HG03439 (cell line): ENCODE results near the gene ELK1.

Experiments
- ATAC-seq: cut with Tn5 transposase; IDR thresholded peaks from one replicate; pipeline ENCODE4 v1.9.1; 2021; ENCODE audit warnings: mild to moderate bottlenecking, moderate library complexity; ENCODE audit not compliant: unreplicated experiment

Gene ELK1

GRCh38 chrX:47645530-47645929 is 4.8 kb downstream of the ELK1 start:
- ATAC-seq: no peak

- ATAC-seq: no peak
These were observed 5.7 kb downstream of the ELK1 start for GRCh38 chrX:47644557-47645091.

GRCh38 chrX:47643926-47644325 is 6.4 kb downstream of the ELK1 start:
- ATAC-seq: no peak

DNA sequence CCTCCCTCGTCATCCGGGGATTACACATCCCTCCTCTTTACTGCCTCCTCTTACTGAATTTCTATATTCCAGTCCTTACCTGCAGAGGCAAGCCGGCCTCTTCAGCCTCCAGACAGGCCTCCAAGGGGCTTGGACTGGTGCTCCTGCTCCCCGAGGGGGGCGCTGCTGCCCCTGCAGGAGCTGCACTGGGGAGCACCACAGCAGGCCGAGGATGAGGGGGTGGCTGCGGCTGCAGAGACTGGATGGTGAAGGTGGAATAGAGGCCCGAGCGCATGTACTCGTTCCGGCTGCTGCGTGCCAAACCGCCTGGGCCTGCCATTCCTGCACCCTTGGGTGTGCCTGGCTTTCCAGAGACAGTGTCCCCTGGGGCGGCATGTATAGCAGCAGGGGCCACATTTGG is 11.5 kb downstream of the ELK1 start:
- ATAC-seq: no peak

- ATAC-seq: no peak
These were observed 12.7 kb downstream of the ELK1 start for GRCh38 chrX:47637546-47638195.

DNA sequence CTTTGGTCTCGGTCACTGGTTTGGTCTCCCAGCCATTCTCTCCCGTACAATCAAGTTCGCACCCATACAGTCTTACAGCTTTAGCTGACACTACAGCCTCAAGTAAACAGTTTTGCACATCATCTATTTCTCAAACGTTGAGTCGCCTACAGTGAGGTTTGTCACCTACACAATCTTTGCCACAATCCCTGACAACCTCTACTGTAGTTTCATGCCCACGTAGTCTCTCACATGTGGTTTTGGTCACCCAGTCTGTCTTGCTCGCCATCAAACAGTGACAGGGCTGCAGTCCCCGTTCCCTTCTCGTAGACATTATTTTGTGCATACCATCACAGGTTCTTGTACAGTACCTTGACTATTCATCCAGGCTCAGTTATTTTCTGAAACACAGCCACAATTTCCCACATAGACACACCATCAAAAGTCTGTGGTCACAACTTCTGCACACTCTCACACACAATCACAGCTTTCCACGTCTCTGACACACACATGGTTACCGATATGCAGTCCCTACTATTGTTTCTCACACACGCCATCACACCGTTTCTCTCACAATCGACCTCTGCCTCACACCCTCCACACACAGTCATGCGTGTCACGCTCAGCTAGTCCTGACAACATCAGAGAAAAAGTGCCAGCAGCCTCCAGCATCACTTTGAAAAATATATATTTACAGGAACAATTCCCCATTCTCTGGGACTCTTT is 15.3 kb downstream of the ELK1 start:
- no peak for ATAC-seq

GRCh38 chrX:47633689-47634590 is 16.4 kb downstream of the ELK1 start:
- ATAC-seq: no peak

DNA sequence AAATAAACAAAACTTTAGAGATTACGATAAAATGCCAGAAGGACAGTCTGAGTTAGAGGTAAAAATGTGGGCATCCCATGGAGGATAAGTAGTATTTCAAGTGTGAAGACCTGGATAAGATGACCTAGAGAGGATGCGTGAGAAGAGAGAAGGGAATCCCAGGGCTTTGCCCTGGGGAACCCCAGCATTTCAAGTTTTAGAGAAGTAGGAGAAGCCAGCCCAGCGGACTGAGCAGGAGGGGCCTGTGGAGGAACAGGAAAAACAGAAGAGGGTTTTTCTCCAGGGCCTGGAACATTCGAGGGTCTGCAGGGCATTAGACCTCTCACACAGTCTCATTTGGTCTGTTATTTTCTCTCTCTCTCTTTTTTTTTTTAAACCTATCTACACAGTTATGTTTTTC is 17.7 kb downstream of the ELK1 start:
- no peak for ATAC-seq

GRCh38 chrX:47631676-47632075 is 18.7 kb downstream of the ELK1 start:
- ATAC-seq: no peak

DNA sequence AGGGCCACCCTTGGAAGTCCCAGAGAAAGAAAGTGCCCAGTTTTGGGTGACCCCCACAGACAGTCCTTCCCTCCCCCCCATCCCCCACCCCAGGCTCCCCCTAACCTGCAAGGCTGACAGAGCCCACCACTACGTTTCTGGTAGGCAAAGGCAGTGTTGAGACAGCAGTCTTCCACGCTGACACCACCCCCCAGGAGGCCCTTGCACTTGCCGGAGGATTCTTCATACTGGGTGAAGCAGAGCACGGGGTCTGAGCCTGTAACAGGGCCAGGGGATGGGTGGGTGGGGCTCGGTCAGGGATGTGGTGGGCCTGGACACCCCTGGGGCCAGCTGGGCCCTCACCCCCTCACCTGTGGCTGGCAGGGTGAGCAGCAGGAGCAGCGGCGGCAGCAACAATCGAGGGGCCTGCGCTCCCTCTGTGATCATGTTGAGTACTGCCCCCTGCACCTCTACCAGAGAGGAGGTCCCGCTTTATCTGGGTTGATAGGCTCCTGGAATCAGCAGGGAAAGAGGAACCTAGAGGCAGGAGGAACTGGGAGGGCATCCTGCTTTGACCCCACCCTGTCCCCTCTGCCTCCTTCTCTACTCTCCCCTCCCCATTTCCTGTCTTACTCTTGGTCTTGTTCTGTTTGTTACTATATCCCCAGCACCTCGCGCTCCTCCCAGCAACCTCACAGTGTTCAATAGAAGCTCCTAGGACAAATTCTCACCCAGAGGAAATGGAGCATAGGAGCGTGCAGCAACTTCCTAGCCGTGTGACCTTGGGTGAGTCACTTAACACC is 20.8 kb downstream of the ELK1 start, which contains the start of gene CFP:
CFP (minus strand) TSS at position 512 of the 782 bp plus-strand sequence; CDS start at position 426, 86 bp downstream.
- ATAC-seq: no peak

DNA sequence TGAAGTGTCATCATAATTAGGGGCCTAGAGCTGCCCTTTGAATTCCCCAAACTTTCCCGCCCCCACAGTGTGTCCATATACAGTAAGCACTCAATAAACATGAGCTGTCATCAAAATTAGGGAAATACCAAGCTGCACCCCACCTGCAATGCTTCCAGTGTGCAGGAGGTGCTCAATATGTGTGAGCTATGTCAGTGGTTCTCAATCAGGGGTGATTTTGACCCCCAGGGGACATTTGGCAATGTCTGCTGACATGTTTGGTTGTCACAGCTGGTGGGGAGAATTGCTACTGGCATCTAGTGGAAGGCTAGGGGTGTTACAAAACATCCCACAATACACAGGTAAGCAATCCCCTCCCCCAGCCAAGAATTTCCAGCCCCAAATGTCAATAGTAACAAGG is 21.4 kb downstream of the ELK1 start:
- ATAC-seq: no peak

DNA sequence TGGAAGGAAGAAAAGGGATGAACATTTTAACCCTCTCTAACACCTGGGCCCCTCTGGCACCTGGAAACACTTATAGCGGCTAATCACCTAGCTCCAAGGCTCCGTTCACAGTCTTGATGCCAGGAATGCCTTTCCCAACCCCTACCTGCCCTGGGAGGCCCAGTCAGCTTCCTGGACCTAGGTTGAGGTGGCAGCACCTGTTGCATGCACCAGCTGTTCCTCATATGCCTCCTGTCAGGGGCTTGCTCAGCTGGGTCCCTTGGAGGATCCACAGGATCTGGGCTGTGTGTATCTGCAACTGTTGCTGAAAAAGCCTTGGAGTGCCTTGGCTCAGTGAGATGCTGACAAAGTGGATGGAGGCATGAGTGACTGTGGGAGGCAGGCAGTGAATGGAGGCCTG is 25.0 kb downstream of the ELK1 start:
- no peak for ATAC-seq

DNA sequence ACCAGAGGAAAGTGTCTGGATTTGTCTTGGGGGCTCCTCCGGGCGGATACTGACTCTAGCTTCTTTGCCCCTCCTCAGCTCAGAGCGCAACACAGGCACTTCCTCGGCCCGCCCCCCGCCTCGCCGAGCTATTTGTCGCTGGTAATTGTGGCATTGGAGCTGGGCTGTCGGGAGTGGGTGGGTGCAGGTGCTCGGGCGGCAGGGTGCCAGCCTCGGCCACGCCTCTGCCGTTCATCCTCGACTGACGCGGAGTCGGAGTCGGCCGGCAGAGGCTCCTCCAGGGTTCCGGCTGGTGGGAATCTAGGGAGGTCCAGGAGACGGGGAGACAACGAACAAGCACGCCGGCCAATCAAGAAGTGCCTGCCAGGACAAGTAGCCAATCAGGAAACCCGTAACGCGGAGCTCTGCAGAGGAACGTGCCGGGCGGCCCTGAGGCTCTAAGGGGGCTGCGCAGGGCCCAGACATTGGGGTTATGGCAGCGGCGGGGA is 26.8 kb downstream of the ELK1 start:
- ATAC-seq: no peak

DNA sequence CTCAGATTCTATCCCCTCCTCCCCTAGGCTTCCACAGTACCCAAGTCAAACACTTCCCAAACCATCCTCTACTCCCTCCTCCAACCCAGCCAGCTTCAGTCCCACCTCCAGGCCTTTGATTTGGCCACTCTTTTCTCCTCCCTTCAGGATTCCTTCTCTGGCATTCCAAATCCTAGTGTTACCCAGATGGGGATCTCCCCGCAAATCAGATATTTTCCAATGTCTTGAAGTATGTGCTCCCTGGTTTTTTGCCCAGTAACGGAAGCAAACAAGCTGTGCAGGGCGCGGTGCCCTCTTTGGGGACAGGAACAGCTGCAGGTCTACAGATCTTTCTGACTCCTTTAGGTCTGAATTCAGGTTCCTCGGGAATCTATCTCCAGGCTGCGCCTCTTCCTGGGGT is 28.5 kb downstream of the ELK1 start:
- no peak for ATAC-seq

- ATAC-seq: no peak
These were observed 30.1 kb downstream of the ELK1 start for GRCh38 chrX:47620303-47620685.

DNA sequence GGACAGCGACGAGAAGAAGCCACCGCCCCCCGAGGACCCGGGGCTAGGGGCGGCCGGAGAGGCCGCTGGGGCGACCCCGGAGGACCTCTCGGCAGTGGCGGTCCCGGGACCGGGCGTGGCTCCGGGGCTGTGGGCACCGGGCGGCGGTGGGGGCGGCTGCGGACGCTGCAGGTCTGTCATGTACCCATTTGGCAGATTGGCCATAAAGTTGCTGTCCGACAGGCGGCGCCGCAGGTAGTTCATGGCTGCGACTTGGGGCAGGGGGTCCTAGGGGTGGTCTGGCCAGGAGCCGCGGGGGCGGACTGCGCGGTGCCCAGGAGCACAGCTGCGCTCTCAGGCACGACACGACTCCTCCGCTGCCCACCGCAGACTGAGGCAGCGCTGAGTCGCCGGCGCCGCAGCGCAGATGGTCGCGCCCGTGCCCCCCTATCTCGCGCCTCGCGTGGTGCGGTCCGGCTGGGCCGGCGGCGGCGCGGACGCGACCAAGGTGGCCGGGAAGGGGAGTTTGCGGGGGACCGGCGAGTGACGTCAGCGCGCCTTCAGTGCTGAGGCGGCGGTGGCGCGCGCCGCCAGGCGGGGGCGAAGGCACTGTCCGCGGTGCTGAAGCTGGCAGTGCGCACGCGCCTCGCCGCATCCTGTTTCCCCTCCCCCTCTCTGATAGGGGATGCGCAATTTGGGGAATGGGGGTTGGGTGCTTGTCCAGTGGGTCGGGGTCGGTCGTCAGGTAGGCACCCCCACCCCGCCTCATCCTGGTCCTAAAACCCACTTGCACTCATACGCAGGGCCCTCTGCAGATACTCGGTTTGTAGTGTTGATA is 30.7 kb downstream of the ELK1 start, which contains the start of gene SYN1:
SYN1 (minus strand) TSS at position 372 of the 817 bp plus-strand sequence; CDS start at position 243, 129 bp downstream.
- peak; percentile 71 for ATAC-seq

GRCh38 chrX:47618923-47619485 is 31.4 kb downstream of the ELK1 start:
- ATAC-seq: no peak

GRCh38 chrX:47614618-47615017 is 35.7 kb downstream of the ELK1 start:
- no peak for ATAC-seq

DNA sequence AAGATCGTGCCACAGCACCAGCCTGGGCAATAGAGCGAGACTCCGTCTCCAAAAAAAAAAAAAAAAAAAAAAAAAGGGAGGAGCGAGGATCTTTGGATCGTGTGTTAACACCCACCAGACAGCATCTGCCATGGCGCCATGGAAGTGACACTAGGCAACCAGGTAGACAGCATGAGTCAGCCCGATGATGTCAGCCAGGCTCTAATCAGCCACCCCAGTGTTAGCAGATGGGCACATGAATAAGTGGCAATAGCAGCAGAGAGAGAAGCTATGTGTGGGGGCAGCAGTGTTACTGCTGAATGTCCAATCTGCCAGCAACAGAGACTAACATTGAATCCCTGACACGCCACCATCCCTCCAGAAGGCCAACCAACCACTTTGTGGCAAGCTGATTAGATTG is 37.3 kb downstream of the ELK1 start:
- no peak for ATAC-seq
